Keratinocyte (primary cell): ENCODE data around the gene DPH1. TPM values are rescaled to one million over a fixed set of nuclear protein-coding genes. Genes with fewer than 3 reads are reported as not detected.

Experiments used
- DNase-seq: peaks from one replicate; pipeline ENCODE4 v3.0.0-alpha.2; 2011; ENCODE audit warnings: low read depth, missing footprints, low spot score
- FAIRE-seq: peaks from 2 replicates; lab custom pipeline; 2011; peaks lifted over from hg19 to GRCh38; lab: Jason Lieb, UNC
- H2AFZ ChIP-seq: 2 replicates; pipeline ENCODE4 v1.6.0; 2012; ENCODE audit warnings: low read length, control low read depth, inconsistent platforms; ENCODE audit not compliant: control insufficient read depth
- H3K27ac ChIP-seq: 2 replicates; pipeline ENCODE4 v1.5.1; 2011; ENCODE audit warnings: low read length; ENCODE audit not compliant: control insufficient read depth, insufficient read depth
- H3K27me3 ChIP-seq: 3 replicates; pipeline ENCODE4 v1.6.0; 2011; ENCODE audit warnings: low read length; ENCODE audit not compliant: control insufficient read depth, insufficient read depth; ENCODE audit errors: extremely low read depth
- H3K36me3 ChIP-seq, 2 experiments: 2 replicates in 1 of 2; 3 replicates in 1 of 2; pipeline ENCODE4 v1.5.1; 2011; ENCODE audit warnings: low read length in 2 of 2, mild to moderate bottlenecking in 1 of 2; ENCODE audit not compliant: control insufficient read depth in 2 of 2, insufficient read depth in 2 of 2; ENCODE audit errors: extremely low read depth in 1 of 2
- H3K4me1 ChIP-seq: 3 replicates; pipeline ENCODE4 v1.5.1; 2011; ENCODE audit warnings: low read length; ENCODE audit not compliant: control insufficient read depth, insufficient read depth; ENCODE audit errors: extremely low read depth
- H3K4me2 ChIP-seq: 3 replicates; pipeline ENCODE4 v1.6.0; 2011; ENCODE audit warnings: low read depth, low read length; ENCODE audit not compliant: control insufficient read depth, insufficient read depth; ENCODE audit errors: extremely low read depth
- H3K4me3 ChIP-seq, 3 experiments: fragments of 200-600 bp in 1 of 3; sonication (generic) in 1 of 3; 2 replicates in 2 of 3; 3 replicates in 1 of 3; pipeline ENCODE4 v1.5.1; 2011 to 2016; ENCODE audit warnings: low read length in 3 of 3, mild to moderate bottlenecking in 3 of 3, control low read depth in 2 of 3, inconsistent platforms in 1 of 3, low read depth in 1 of 3, mixed read lengths in 1 of 3, mixed run types in 1 of 3, moderate library complexity in 1 of 3; ENCODE audit not compliant: control insufficient read depth in 2 of 3, insufficient read depth in 2 of 3; ENCODE audit errors: extremely low read depth in 1 of 3
- H3K79me2 ChIP-seq: 2 replicates; pipeline ENCODE4 v1.6.0; 2012; ENCODE audit warnings: low read length; ENCODE audit not compliant: control insufficient read depth, insufficient read depth
- H3K9ac ChIP-seq: 3 replicates; pipeline ENCODE4 v1.6.0; 2011; ENCODE audit warnings: low read length; ENCODE audit not compliant: control insufficient read depth, insufficient read depth; ENCODE audit errors: extremely low read depth
- H3K9me1 ChIP-seq: 3 replicates; pipeline ENCODE4 v1.6.0; 2011; ENCODE audit warnings: low read length; ENCODE audit not compliant: control insufficient read depth, insufficient read depth; ENCODE audit errors: extremely low read depth
- H3K9me3 ChIP-seq: 2 replicates; pipeline ENCODE4 v1.5.1; 2012; ENCODE audit warnings: low read depth, low read length; ENCODE audit not compliant: control insufficient read depth
- H4K20me1 ChIP-seq: 3 replicates; pipeline ENCODE4 v1.6.0; 2011; ENCODE audit warnings: low read length; ENCODE audit not compliant: control insufficient read depth, insufficient read depth; ENCODE audit errors: extremely low read depth
- EZH2 ChIP-seq: IDR thresholded peaks from one replicate; pipeline ENCODE4 v1.6.1; 2012; ENCODE audit warnings: inconsistent platforms, mild to moderate bottlenecking, low read length, moderate library complexity
- dilution Hi-C: fragments of 300-500 bp; cut with MboI; formaldehyde crosslinking; loops from one replicate; pipeline ENCODE4 v1.7.0; 2020; ENCODE audit warnings: low sequenced_read_pairs; ENCODE audit not compliant: extremely low pct_ligation_motif_present
- polyA plus RNA-seq, 5 experiments: library from polyadenylated mRNA; depleted of rRNA in 3 of 5; stranded (reverse) in 3 of 5; stranded (forward) in 1 of 5; unstranded in 1 of 5; fragments of >200 nt; gene quantifications; 1 replicate in 1 of 5; 2 replicates in 3 of 5; 3 replicates in 1 of 5; pipeline versions ENCODE4 v1.2.1 to v1.2.3, GENCODE V29; 2011 to 2012; ENCODE audit warnings: missing spikeins in 2 of 5, low read depth in 1 of 5, low replicate concordance in 1 of 5
- TF ChIP-seq, protein P1 (sequence below), 3 experiments: IDR thresholded peaks in 1 of 3; conservative IDR thresholded peaks in 1 of 3; optimal IDR thresholded peaks in 1 of 3; 2 replicates in 2 of 3; 3 replicates in 1 of 3; pipeline versions ENCODE3 to v1.5.1; 2011; ENCODE audit warnings: low read length in 3 of 3, mild to moderate bottlenecking in 3 of 3, moderate library complexity in 2 of 3, control low read depth in 1 of 3, inconsistent platforms in 1 of 3; ENCODE audit not compliant: insufficient read depth in 2 of 3; ENCODE audit errors: extremely low read depth in 1 of 3

DPH1 gene
- polyA plus RNA-seq, 1 donor (not counting 4 experiments of a cell fraction or from before 2014, with no cell fraction given): 18.9 TPM

GRCh38 chr17:2074919-2075318 is 45.0 kb downstream of the DPH1 start:
- Histone ChIP-seq H3K4me2 (no peak overlapping the region), H3K27ac (no peak overlapping the region), H3K9me3 (no peaks in the 10 kb centered on the region), H3K79me2 (no peaks in the 10 kb centered on the region), H4K20me1 (no peaks in the 10 kb centered on the region), H2AFZ (no peak overlapping the region), H3K27me3 (no peaks in the 10 kb centered on the region), H3K9ac (no peak overlapping the region), H3K9me1 (peaks cover 5% of the 10 kb centered on the region), H3K36me3 (peaks cover 8 to 15% of the 10 kb centered on the region in 2 experiments), H3K4me1 (peaks cover 13% of the 10 kb centered on the region), H3K4me3 (no peak overlapping the region)
- dilution Hi-C loops: no loop called here
- no peak for TF ChIP-seq EZH2
- TF ChIP-seq, protein P1, sequence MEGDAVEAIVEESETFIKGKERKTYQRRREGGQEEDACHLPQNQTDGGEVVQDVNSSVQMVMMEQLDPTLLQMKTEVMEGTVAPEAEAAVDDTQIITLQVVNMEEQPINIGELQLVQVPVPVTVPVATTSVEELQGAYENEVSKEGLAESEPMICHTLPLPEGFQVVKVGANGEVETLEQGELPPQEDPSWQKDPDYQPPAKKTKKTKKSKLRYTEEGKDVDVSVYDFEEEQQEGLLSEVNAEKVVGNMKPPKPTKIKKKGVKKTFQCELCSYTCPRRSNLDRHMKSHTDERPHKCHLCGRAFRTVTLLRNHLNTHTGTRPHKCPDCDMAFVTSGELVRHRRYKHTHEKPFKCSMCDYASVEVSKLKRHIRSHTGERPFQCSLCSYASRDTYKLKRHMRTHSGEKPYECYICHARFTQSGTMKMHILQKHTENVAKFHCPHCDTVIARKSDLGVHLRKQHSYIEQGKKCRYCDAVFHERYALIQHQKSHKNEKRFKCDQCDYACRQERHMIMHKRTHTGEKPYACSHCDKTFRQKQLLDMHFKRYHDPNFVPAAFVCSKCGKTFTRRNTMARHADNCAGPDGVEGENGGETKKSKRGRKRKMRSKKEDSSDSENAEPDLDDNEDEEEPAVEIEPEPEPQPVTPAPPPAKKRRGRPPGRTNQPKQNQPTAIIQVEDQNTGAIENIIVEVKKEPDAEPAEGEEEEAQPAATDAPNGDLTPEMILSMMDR (optimal IDR thresholded peaks at IDR 0.05 in 1 of 3, IDR thresholded peaks at IDR 0.05 in 1 of 3, conservative IDR thresholded peaks at IDR 0.05 in 1 of 3; ENCODE audit: extremely low read depth in 1 of 3, insufficient read depth in 2 of 3, low read length in 3 of 3): no peak
- FAIRE-seq (no peak), DNase-seq (no peak)

- no peaks in the 10 kb centered on the region for H3K27me3 ChIP-seq
- H3K4me2 ChIP-seq: peak overlapping the region; percentile 19
- dilution Hi-C loops: no loop called here
- H3K36me3 ChIP-seq: peaks cover 8 to 15% of the 10 kb centered on the region in 2 experiments
- no peaks in the 10 kb centered on the region for H3K9me3 ChIP-seq
- no peak overlapping the region for H3K9ac ChIP-seq
- no peak overlapping the region for H3K4me3 ChIP-seq
- no peak for TF ChIP-seq EZH2
- TF ChIP-seq, protein P1 (optimal IDR thresholded peaks at IDR 0.05 in 1 of 3, IDR thresholded peaks at IDR 0.05 in 1 of 3, conservative IDR thresholded peaks at IDR 0.05 in 1 of 3; ENCODE audit: extremely low read depth in 1 of 3, insufficient read depth in 2 of 3, low read length in 3 of 3): no peak
- FAIRE-seq (peak; percentile 52), DNase-seq (no peak)
- H3K27ac ChIP-seq: no peak overlapping the region
- no peak overlapping the region for H2AFZ ChIP-seq
- H3K9me1 ChIP-seq: peaks cover 5% of the 10 kb centered on the region
- no peaks in the 10 kb centered on the region for H4K20me1 ChIP-seq
- no peaks in the 10 kb centered on the region for H3K79me2 ChIP-seq
- peaks cover 13% of the 10 kb centered on the region for H3K4me1 ChIP-seq
Observed at GRCh38 chr17:2075336-2076086, 45.6 kb downstream of the DPH1 start.
